Measurements from ENCODE around the gene SSTR3.

- no peak for TF ChIP-seq POLR2A (IDR thresholded peaks at IDR 0.05)
- TF ChIP-seq CTCF (IDR thresholded peaks at IDR 0.05), result no peak
Observed at GRCh38 chr22:37173709-37174108, 38.6 kb downstream of the SSTR3 start.

Measured in testis (tissue), 2 donors.